HG03095 (cell line): ENCODE data around the gene GNLY.
"Not testable (repeated sequence)": the region's sequence is repeated elsewhere in the genome, so short reads cannot be mapped to it uniquely, and the experiment has no call there.

Source experiments
- ATAC-seq: cut with Tn5 transposase; IDR thresholded peaks from one replicate; pipeline ENCODE4 v1.9.1; 2021; ENCODE audit warnings: moderate library complexity; ENCODE audit not compliant: unreplicated experiment

The GNLY gene

DNA sequence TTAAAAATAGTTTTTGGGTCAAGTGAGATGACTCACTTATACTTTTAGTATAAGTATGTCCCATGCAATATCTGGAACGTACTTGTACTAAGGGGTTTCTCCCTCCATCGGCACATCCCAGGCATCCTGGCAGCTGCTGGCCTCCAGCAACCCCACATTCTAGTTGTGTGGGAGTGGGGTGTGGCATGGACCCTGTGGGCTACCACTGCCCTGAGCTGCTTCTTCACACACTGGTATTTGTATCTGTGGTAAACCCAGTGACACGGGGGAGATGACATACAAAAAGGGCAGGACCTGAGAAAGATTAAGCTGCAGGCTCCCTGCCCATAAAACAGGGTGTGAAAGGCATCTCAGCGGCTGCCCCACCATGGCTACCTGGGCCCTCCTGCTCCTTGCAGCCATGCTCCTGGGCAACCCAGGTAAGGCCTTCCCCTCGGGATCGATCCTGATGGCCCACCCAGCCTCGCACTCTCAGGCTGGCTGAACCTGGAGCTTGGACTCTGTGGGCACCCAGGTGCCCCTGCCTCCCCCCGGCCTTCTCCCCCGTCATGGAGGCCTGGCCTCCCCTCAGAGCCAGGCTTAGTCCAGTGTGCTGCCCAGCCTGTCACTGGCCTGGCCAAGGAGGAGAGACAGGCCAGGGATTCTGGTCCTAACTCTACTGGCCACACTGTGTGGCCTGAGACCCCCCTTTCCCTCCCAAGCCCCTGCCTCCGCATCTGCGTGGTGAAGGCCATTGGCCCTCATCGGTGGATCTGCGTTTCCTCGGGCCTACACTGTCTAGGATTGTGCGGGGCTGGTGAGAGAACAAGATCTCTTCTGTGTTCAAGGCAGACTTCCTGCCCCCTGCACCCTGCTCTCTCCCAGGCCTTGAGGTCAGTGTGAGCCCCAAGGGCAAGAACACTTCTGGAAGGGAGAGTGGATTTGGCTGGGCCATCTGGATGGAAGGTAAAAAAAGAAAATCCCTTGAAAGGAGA is at the start of gene GNLY:
Gene GNLY (plus strand): TSS at position 307 of the 974 bp plus-strand sequence. CDS start 61 bp downstream, at position 368.
- no peak for ATAC-seq

DNA sequence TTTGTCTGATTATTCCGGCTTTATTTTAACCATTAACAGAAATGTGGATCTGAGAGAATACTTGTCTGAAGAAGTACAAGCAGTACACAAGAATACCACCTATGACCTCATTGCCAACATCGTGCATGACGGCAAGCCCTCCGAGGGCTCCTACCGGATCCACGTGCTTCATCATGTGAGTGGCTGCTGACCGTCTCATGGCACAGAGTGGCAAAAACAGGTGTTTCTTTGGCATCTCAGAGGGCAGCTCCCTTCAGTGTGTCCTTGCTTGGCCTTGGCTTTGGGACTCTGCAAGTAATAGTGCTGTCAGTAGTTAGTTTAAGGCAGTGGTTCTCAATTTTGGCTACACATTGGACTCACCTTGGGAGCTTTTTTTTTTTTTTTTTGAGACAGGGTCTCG is 49.2 kb upstream of the GNLY start:
- no peak for ATAC-seq

DNA sequence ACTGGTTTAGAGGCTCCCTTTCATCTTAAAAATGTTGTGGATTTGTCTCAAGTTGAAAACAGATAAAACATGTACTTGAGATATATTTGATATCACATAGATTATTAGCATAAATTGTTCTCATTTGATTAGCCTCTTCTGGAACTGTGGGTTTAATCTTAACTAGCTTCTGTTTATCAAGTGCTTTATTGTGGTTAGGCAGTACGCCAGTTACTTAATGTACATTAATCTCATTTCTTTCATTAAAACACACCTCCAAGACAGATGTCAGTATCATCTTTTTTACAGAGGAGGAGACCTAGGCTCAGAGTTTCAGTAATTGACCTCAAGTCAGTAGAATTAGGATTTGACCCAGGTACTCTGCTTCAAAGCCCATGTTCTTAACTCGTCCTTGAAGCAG is 48.0 kb upstream of the GNLY start:
- ATAC-seq = no peak

DNA sequence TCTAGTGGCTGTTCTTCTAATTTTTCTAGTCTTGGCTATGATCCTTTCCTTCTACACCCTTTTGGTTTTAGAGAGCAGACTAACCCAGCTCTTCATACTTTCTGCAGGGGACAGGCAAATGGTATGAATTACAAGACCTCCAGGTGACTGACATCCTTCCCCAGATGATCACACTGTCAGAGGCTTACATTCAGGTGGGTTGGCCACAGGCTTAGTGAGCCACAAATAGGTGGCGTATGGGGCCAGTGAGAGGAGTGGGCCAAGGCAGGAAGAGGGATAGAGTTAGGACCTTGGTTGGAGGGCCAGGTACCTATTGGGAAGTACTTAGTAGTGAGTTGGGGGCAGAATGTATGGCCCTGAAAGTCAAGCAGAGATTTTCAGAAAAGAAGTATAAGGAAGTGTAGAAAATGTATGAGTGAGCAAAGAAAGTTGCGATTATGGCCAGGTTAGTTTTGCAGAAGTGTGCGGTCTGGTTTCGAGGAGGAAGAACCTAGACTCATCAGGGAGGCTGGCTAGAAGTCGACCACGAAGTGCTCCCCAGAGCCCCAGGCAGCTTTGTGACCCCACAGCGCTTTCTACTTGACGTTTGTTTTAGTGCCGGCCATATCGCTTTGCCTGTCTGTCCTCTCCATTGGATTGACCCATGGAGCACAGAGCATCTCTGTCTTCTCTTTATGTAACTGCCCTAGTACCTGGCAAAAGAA is 46.2 kb upstream of the GNLY start:
- ATAC-seq = peak; percentile 68

DNA sequence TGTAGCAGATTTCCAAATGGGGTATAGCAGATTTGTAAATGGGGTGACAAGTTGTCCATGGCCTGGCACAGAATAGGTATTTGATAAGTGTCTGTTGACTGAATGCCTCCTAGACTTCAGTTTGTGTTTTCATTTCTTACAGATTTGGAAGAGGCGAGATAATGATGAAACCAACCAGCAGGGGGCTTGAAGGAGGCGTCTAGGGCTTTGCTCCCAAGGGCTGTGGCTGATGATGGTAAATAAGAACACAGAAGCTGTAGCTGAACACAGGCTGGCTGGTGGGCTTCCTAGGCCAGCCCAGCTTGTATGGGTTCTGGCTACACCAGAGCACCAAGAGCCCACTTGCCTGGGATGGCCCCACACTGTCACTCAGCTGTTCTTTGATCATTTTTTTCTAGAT is 45.5 kb upstream of the GNLY start:
- no peak for ATAC-seq

DNA sequence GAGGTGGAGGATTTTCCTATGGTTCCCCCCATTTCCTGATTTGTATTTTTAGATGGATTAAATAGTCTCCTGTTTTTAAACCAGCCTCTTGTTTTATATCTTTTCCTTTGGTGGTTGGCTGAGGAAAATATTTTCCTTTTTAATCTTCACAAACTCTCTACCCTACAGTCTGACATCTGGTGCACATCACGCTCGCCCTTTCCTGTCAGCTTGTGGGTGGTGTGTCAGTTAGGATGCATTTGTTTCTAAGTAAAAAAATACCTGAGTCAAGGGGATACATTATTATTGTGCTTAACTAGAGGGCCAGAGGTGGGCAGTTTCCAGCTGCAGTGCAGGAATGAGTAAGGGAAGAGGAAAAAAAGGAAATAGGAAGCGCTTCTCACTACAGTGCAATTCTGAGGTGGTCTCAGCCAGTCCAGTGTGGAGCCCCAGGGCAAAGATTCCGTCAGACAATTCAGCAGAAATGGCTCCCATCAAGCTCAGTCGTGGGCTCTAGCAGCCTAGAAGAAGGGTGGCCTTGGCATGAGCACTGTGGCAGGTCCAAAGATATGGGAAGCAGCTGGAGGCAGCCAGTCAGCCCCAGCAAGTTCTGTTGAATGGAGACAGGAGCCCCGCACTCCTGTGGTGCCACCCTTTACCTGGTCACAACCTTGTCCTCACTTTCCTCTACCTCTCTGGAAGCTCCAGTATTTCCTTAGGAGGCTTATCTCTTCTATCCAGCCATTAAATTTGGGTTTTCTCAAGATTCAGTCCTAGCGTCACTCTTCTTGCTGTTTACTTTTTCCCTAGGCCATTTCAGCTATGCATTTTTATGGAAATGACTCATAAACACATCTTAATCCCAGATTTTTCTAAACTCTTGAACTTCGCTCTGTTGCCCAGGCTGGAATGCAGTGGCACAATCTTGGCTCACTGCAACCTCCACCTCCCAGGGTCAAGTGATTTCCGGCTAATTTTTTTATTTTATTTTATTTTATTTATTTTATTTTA is 44.7 kb upstream of the GNLY start:
- ATAC-seq = no peak

DNA sequence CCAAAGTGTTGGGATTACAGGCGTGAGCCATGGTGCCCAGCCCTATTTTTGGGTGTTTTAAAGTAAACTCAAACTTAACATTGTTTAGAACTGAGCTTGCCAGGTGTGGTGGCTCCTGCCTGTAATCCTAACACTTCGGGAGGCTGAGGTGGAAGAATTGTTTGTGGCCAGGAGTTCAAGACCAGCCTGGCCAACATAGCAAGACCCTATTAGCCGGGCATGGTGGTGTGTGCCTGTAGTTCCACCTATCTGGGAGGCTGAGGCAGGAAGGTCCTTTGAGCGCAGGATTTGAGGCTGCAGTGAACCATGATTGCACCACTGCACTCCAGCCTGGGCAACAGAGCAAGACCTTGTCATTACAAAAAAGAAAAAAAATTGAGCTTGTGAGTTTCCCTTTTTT is 43.7 kb upstream of the GNLY start:
- ATAC-seq = no peak

DNA sequence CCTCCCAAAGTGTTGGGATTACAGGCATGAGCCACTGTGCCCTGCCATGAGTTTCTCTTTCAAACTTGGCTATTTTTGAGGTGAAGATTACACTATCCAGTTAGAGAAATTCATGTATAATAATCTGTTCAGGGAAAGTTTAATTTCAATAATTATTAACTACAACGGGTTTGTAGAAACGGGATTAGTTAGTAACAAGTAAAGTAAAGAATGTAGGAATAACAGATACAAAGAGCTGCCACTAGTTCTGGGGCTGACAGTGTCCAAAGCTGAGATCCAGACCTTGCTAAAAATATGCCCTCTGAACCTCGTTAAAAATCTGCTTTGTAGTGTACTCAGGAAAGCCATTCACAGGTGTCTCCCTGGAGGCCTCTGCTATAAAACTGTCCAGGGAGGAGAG is 43.1 kb upstream of the GNLY start:
- ATAC-seq = no peak

DNA sequence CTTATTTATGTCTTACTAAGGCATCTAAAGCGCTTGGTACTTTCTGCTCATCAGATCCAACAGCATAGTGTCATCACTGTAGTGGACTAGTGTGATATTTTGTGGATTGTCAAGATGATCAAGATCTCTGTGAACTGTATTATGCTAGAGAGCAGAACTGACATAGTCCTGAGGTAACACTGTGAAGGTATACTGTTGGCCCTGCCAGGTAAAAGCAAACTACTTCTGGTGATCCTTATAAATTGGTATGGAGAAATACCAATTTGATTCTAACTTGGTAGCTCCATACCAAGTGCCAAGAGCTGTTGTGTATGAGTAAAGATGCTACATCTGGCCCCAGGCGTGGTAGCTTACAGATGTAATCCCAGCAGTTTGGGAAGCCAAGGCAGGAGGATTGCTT is 42.1 kb upstream of the GNLY start:
- ATAC-seq = no peak

DNA sequence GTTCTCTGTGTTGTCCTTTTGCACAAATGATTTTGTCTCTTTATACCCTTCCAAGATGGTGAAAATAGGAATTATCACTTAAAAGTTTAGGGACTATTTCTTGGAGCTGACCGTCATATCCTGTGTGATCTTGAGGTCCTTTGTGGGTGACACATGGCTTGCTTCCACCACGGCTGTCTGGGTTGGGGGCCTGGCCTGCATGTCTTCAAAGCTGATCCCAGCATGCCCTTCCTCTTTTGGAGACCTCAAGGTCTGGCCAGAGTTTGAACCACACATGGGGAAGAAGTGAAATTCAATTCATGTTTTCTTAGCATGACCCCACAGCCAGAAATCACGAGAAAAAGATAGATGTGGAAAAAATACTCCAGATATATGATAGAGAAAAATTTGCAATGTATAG is 40.2 kb upstream of the GNLY start:
- ATAC-seq = no peak

DNA sequence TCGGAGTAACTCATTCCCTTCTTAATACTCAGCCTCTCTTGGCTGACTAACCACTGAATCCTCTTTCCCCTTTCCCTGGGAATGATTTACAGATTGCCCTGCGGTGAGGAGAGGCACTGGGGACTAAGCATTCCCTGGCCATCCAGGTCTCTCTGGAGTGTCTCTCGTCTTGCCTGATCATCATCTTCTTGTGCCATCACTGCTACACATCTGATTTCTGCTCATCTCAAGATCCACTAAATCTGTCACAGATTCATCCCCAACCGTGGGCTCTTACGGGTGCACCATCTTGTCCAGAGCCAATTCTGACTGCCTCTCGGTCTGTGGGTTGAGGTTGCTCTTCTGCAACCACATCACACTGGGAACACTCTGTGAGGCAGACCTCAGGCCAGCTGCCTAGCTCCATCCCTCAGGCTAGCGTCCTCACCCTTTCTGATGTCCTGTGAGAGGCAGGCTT is 38.2 kb upstream of the GNLY start:
- ATAC-seq = no peak

DNA sequence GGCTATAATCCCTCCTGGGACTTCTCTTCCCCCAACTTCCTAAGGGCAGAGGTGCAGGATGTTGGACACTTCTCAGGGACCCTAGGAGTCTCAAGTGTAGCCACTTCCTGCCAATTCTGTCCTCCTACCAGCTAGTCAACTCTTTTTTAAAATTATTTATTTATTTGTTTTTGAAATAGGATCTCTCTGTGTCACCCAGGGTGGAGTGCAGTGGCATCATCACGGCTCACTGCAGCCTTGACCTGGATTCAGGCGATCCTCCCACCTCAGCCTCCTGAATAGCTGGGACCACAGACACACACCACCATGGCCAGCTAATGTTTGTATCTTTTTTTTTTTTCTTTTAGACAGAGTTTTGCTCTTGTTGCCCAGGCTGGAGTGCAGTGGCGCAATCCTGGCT is 37.7 kb upstream of the GNLY start:
- no peak for ATAC-seq

DNA sequence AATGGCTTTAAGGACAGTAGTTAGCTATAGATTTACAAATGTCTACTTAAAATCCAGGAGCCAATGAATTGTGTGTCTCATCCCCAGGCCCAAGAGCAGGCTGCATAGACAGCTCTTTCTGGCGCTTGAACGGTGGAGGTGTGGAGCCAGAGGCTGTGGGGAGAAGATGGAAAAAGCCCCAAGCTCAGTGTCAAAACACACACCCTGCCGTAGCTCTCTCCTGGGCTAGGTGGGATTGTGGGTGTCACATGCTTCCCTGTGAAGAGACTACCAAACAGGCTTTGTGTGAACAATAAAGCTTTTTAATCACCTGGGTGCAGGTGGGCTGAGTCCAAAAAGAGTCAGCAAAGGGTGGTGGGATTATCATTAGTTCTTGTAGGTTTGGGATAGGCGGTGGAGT is 36.8 kb upstream of the GNLY start:
- not testable (repeated sequence) for ATAC-seq

DNA sequence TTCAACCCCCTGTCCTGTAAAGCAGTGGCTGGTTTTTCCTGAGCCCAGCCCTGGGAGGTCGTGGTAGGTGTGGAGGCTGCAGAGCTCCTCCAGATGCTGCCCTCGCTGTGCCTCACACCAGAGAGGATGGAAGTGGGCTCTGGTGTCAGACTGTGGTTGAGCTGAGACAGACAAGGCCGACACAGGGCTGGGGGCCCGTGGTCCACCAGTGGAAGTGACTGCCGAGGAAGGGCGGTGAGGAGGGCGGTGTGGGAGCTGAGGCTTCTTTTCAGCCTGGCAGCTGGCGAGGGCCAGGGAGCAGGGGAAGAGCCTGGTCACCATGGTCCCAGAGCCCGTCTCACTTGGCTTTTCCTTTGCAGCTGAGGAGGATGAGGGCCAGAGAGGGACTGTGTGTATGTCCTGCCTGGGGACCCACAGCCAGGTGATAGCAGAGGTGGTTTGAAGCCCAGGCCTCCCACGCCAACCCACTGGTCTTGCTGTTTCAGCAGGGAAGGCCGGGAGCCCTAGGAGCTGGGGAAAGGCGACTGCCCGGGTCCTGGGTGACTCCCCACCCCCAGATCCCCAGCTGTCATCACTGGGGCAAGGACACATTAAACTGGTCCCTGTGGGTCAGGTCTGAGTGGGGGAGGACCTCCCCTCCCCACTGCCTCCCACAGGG is 34.7 kb upstream of the GNLY start:
- no peak for ATAC-seq

DNA sequence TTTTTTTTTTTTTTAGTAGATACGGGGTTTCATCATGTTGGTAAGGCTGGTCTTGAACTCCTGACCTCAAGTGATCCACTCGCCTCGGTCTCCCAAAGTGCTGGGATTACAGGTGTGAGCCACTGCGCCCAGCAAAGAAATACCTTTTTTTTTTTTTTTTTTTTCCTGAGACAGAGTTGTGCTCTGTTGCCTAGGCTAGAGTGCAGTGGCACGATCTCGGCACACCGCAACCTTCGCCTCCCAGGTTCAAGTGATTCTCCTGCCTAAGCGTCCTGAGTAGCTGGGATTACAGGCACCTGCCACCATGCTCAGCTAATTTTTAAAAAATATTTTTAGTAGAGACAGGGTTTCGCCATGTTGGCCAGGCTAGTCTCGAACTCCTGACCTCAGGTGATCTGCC is 33.9 kb upstream of the GNLY start:
- ATAC-seq = not testable (repeated sequence)

DNA sequence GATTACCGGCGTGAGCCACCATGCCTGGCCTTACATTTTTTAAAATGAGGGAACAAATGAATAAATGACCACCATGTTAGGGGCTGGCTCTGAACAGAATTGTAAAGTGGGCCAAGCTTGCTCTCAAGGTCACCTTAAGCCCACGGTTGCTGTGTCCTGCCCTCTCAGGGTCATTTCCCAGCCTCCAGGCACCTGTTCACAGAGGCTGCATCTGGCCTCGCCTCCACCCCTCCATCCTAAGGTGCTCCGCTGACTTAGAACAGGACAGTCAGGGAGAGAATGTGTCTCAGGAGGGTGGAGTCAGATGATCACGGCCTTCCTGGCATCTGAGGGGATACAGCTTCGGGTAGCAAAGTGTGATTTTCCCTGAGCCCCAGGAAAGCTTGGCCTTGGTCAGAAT is 33.4 kb upstream of the GNLY start:
- no peak for ATAC-seq

DNA sequence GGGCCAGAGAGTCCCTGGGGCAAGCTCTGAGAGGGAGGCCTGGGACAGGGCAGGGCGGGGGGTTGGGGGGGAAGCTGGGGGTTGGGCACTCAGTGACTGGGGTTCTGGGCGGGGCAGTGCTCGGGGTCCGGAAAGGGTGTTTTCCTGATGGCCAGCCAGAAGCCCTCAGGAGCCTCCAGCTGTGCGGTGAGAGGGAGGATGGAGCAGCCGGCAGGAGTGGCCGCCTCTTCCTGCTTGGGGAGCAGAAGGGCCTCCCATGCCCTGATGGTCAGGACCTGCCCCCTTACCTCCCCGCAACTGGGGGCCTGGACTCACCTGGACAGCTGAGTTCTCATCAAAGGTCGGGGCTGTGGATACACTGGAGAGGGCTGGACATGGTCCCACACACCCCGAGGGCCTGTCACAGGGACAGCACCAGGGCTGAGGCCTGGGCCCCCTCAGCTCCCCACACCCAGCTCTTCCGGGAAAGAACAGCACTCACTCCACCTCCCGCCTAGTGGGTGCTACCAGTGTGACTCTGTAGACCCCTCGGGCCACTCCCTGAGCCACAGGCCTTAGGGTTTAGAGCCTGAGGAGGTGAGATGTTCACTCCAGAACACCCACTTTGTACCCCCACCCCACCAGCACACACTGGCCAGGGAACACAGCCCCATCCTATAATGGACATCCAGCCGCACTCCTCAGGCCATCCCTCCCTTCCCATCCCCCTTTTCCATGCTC is 32.9 kb upstream of the GNLY start:
- ATAC-seq = no peak

DNA sequence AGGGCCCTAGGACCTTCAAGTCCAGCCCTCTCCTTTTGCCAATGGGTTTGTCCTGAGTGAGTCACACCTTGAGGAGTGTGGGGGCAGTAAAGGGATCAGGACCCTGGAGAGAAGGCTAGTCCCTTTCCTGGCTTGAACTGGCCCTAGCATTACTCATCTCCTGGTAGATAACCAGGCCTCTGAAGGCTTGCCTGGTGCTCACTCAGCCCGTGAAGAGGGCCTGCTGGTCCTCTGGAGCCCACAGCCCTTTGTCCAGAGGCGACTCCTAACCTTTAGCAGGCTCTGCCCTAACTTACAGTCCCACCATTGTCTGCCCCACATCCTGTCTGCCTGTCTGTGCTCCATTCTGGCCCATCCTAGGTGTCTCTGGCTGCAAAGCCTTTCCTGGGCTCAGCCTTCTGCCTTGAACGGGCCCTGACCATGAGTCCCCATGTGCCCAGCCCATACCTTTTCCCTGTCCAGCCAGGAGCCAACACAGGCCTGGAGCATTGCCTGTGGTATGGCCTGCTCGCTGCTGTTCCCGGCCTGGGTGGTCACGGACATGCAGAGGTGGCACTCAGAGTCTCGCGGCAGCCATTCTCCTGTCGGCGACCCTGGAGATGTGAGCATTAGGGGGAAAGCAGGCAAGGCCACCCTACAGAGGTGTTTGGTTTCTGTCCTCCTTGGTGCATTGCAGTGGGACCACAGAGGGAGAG is 31.1 kb upstream of the GNLY start:
- no peak for ATAC-seq
